Measurements from ENCODE around the gene UVRAG. TPM values are rescaled to one million over a fixed set of nuclear protein-coding genes. Genes with fewer than 3 reads are reported as not detected.
A peak's percentile ranks its signal among the peaks of the same experiment; 100 is the strongest.

UVRAG gene
- total RNA-seq = 8.8 TPM

DNA sequence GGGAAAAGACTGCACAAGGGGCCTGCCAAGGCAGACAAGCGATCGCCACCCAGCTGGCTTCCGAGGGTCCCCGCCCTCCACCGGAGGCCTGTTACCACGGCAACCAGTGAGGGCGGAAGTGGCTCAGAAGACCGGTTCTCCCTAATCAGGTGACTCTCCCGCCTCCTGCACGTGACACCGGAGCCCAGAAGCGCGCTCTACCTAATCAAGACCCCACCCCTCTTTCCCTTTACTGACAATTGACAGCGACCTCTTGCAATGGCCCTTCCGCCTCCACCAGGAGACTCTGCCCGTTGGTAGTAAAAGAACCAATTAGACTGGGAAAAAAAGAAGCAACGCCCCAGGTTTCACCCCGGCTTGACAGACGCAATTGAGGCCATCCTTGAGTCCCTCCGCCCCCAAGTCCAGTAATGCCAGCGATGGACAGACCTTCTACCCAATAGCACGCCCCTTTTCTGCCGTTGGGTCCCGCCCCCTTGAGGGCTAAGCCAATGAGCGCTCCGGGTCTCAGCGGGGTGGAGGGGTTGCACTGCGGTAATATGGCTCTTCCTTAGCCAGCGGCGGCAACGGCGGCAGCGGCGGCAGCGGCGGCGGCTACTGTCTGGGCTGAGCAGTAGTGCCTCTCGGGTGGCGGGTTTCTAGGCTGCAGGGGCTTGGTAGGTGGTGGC lies at the start of gene UVRAG:
Gene UVRAG, plus strand, starts transcription at position 534 of the 668 bp plus-strand sequence. CDS start 198 bp downstream, outside the sequence.
- ATAC-seq = peak; percentile 92

DNA sequence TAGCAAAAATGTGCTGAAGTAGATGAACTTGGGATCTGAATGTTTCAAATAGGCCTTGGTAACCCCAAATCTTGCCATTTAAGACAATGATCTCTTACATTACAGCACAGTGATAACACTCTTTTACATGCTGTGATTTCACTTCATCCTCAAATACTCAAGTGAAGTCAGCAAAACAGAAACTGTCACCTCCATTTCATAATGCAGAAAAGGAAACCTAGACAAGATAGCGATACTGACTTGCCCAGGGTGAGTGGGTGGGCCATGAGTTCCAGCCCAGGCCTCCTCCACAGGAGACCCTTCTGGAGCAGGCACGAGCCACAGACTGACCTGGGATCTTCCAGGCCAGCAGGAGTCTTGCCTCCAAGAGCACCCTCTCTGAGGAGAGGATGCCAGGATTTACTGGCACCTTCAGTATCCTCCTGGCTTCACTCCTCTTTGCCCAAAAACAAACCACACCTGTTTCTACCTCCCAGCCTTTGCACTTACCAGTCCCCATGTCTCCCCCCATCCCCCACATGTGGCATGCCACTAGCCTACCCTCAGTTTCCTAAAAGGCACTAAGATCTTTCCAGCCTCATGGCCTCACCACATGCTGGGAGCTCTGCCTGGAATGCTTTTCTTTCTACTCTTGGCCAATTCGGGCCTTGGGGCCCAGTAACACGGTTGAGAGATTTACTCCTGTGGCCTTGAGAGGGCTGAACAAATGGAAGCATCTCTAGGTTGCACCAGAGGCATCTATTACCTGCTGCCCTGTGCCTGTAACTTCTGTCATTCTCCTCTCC lies 48.4 kb upstream of the UVRAG start:
- DNase-seq (ENCODE audit: low spot score) (no peak), ATAC-seq (no peak)

More for the DNA sequence above, at the start of gene UVRAG:
- peak; percentile 99 for DNase-seq (ENCODE audit: low spot score)

GRCh38 chr11:75767228-75767572 lies 47.8 kb upstream of the UVRAG start:
- ATAC-seq (no peak), DNase-seq (ENCODE audit: low spot score) (no peak)

DNA sequence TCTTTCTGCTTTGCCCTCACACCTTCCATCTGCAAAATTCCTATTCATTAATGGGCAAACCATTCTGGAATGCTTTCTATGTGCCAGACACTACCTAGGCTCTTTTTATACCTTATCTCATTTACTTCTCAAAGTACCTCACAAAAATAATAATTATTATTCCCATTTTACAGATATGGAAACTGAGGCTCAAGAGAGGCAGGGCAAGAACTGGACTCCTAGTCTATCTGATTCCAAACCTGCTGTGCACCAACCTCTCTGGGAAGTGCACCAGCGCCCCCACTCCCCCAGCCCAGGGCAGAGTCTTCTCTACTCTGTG lies 47.3 kb upstream of the UVRAG start:
- no peak for DNase-seq (ENCODE audit: low spot score)
- no peak for ATAC-seq

- ATAC-seq (peak; percentile 85), DNase-seq (ENCODE audit: low spot score) (peak; percentile 88)
These were observed 46.7 kb upstream of the UVRAG start, which contains the start of gene DGAT2 for GRCh38 chr11:75768112-75768908. Gene DGAT2 (plus strand): TSS chr11:75768778. CDS start chr11:75768992, 214 bp downstream.

DNA sequence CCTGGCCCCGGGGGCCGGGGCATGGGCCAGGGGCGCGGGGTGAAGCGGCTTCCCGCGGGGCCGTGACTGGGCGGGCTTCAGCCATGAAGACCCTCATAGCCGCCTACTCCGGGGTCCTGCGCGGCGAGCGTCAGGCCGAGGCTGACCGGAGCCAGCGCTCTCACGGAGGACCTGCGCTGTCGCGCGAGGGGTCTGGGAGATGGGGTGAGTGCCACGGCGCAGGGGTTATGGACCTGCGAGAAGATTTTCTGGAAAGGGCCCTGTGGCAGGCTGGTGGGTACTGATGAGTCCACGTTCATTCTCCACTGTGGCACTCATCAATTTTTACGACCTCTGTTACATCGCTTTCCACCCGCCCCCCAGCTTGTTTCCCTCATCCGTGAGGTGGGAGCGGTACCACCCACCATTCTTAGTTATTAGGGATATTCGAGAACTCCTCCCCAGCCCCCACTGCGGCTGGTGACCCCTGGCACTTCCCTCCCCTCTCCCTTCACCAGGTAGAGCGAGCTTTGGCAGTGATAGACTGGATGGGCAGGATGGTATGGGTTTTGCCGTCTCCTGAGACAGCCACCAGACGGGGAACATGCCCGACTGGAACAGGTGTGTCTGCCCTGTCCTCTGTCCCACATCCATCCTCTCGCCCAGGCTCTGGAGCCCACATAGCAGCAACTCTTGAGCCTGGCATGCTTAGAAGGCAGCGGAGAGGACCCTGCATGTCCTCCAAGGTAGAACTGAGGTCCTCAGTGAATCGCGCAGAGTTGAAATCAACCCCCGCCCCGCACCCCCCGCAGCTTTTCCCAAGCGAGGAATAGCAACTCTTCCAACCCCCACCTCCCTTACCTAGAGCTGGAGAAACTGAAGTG lies 45.9 kb upstream of the UVRAG start:
- ATAC-seq (peak; percentile 25), DNase-seq (ENCODE audit: low spot score) (no peak)

GRCh38 chr11:75770102-75770501 lies 44.9 kb upstream of the UVRAG start:
- ATAC-seq = no peak
- no peak for DNase-seq (ENCODE audit: low spot score)

GRCh38 chr11:75771646-75772410 lies 43.2 kb upstream of the UVRAG start:
- peak; percentile 43 for DNase-seq (ENCODE audit: low spot score)
- ATAC-seq = peak; percentile 8

GRCh38 chr11:75773595-75774353 lies 41.2 kb upstream of the UVRAG start:
- DNase-seq (ENCODE audit: low spot score) = no peak
- no peak for ATAC-seq

GRCh38 chr11:75775056-75775455 lies 40.0 kb upstream of the UVRAG start:
- no peak for ATAC-seq
- DNase-seq (ENCODE audit: low spot score) = no peak

GRCh38 chr11:75776546-75776945 lies 38.5 kb upstream of the UVRAG start:
- DNase-seq (ENCODE audit: low spot score) = no peak
- ATAC-seq = no peak

GRCh38 chr11:75777461-75778110 lies 37.4 kb upstream of the UVRAG start:
- no peak for DNase-seq (ENCODE audit: low spot score)
- no peak for ATAC-seq

DNA sequence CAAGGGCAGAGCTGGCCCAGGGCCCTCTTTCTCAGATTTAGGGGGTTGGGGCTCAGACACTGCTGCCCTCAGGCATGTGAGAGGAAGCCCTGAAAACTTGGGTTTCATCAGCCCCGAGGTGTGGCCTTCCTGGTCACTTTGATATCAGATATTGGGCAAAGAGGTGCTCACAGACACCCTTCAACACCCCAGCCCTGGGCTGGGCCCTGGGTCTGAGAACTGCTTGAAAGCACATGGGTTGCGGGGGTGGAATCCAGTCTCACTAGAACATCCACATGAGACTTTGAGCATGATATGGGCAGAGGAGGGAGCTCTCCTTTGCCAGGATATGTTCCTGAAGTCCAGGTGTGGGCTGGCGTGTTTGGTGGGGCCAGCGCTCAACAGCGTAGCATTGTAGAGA lies 36.0 kb upstream of the UVRAG start:
- ATAC-seq = no peak
- no peak for DNase-seq (ENCODE audit: low spot score)

GRCh38 chr11:75779960-75780359 lies 35.0 kb upstream of the UVRAG start:
- no peak for DNase-seq (ENCODE audit: low spot score)
- no peak for ATAC-seq

DNA sequence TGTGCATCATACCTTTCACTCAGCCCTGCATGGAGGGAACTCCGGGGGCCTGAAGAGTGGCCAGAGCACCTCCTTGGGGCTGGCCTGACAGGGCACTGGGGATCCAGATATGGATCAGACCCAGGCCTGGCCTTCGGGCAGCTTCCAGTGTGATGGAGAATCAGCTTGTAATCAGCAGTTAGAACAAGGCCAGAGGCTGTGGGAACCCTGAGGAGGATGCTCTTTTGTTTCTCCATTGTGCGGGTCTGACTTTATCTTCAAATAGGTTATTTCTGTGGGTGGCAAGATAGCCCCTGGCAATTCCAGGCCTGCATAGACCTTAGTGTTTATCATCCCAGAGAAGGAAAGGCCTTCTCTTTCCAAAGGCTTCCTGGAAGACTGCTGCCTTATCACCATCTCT lies 34.1 kb upstream of the UVRAG start:
- no peak for DNase-seq (ENCODE audit: low spot score)
- no peak for ATAC-seq

- ATAC-seq = no peak
- DNase-seq (ENCODE audit: low spot score) = no peak
These were observed 33.7 kb upstream of the UVRAG start for GRCh38 chr11:75781296-75781695.

GRCh38 chr11:75781831-75782230 lies 33.2 kb upstream of the UVRAG start:
- ATAC-seq = no peak
- no peak for DNase-seq (ENCODE audit: low spot score)

GRCh38 chr11:75782540-75783263 lies 32.3 kb upstream of the UVRAG start:
- peak; percentile 62 for ATAC-seq
- peak; percentile 70 for DNase-seq (ENCODE audit: low spot score)

Data from left lobe of liver (tissue), 2 donors.